Spleen (tissue), 7 donors: ENCODE measurements around the gene SECISBP2.
A peak's percentile ranks its signal among the peaks of the same experiment; 100 is the strongest.

Experiments
- POLR2AphosphoS5 ChIP-seq, 3 donors: sonication (generic); formaldehyde crosslinking; IDR thresholded peaks; one replicate each; pipeline ENCODE4 v1.5.1; 2017; ENCODE audit warnings: antibody characterized with exemption in 3 of 3
- TF ChIP-seq, protein P1 (sequence below), 11 experiments: fragments of 200-600 bp in 7 of 11; fragments of 450-650 bp in 4 of 11; sonication (generic) in 4 of 11; IDR thresholded peaks in 8 of 11; conservative IDR thresholded peaks in 3 of 11; 1 replicate in 7 of 11; 2 replicates in 4 of 11; pipeline versions ENCODE4 v1.4.0 to v1.8.0; 2016 to 2021; ENCODE audit warnings: antibody characterized with exemption in 11 of 11, inconsistent platforms in 4 of 11, mild to moderate bottlenecking in 1 of 11
- donor health status: DM: no; HTN: no; CAD: no; lungs with moderate emphysema.
- donor health status: DM: no; HTN: no; CAD: no.
- donor health status: DM: no; HTN: no; CAD: no.

DNA sequence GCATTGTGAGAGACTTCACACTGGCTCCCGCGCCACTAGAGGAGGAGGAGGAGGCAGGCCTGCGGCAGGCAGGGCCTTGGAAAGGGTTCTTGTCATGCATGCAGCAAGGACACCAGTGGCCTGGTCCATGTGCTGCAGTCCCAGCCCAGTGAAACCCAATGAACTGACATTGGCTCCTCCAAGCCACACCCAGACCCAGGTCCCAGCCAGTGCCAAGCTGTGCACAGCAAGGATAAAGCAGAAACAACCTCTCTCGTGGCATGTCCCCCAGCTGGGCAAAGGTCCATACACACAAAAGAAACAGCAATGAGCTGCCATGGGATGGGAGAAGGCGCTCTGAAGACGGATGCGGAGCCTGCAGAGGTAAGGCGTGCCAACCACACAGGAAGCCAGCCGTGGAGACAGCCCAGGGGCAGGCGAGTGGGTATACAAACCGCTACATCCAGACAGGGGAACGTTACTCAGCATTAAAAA lies 90.4 kb downstream of the SECISBP2 start:
- TF ChIP-seq, protein P1, sequence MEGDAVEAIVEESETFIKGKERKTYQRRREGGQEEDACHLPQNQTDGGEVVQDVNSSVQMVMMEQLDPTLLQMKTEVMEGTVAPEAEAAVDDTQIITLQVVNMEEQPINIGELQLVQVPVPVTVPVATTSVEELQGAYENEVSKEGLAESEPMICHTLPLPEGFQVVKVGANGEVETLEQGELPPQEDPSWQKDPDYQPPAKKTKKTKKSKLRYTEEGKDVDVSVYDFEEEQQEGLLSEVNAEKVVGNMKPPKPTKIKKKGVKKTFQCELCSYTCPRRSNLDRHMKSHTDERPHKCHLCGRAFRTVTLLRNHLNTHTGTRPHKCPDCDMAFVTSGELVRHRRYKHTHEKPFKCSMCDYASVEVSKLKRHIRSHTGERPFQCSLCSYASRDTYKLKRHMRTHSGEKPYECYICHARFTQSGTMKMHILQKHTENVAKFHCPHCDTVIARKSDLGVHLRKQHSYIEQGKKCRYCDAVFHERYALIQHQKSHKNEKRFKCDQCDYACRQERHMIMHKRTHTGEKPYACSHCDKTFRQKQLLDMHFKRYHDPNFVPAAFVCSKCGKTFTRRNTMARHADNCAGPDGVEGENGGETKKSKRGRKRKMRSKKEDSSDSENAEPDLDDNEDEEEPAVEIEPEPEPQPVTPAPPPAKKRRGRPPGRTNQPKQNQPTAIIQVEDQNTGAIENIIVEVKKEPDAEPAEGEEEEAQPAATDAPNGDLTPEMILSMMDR (IDR thresholded peaks at IDR 0.05 in 8 of 11, conservative IDR thresholded peaks at IDR 0.05 in 3 of 11) = no peak
- TF ChIP-seq POLR2AphosphoS5 (IDR thresholded peaks at IDR 0.05) = peak; percentile 56 to 82 (median 74)
